Measurements from ENCODE around the gene AQP12B. TPM values are rescaled to one million over a fixed set of nuclear protein-coding genes. Genes with fewer than 3 reads are reported as not detected.

The AQP12B gene
- total and polyA plus RNA-seq, 2 of the 8 experiments (the other 6 are each of a cell fraction or from before 2014, with no cell fraction given): not detected

DNA sequence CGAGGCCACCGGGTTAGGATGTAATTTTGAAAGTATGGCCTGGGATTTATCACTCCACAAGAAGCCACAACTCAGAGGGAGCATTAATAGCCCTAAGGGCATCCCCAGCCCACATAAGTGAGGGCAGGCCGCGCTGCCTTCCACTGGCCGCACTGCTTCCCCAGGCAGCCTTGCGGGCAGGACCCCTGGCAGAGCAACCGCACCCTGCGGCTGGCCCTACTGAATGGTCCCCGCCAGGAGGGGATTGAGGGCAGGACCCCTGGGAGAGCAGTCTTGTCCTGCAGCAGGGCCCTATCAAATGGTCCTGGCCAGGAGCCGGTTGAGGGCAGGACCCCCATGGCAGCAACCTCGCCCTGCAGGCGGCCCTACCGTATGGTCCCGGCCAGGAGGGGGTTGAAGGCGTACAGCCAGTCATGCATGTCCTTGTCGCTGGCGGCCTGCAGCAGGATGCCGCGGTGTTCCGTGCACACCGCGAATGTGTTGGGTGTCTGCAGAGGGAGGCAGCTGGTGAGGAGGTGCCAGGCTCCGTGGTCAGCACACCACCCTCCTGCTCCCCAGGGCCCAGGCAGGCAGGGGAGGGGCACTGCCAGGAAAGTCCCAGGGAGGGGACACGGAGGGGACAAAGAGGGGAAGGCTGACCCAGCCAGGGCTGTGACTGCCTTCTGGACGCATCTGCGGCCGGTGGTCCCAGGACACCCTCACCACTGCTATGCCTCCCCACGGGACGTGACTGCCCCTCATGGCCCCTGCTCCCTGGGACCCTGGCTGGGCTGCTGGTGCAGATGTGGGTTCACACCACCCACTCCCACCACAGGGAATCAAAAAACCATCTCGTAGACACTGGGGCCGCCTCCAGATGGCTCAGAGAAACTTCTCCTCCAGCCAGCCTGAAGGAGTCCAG lies 35.2 kb upstream of the AQP12B start:
- no peak overlapping the region for H2AK5ac ChIP-seq (ENCODE audit: low read depth, low read length)
- TF ChIP-seq TCF12 (IDR thresholded peaks at IDR 0.05; ENCODE audit: low read depth, low read length) (no peak), CHD1 (IDR thresholded peaks at IDR 0.05; ENCODE audit: low read depth, low read length) (no peak), KDM1A (IDR thresholded peaks at IDR 0.05; ENCODE audit: borderline replicate concordance, low read length) (no peak), CREB1 (IDR thresholded peaks at IDR 0.05) (no peak), RBBP5 (IDR thresholded peaks at IDR 0.05; ENCODE audit: borderline replicate concordance, low read depth, low read length) (no peak), POLR2AphosphoS5 (IDR thresholded peaks at IDR 0.05; ENCODE audit: low read depth, low read length) (peak; percentile 38; the same call in 1 of the 2 replicates)
- H4K5ac ChIP-seq (ENCODE audit: insufficient read length, low read depth, low read length): no peak overlapping the region
- no peaks in the 10 kb centered on the region for H3K9me3 ChIP-seq (ENCODE audit: insufficient read depth in 2 of 2, low read depth in 1 of 2, low read length in 1 of 2)
- no peak overlapping the region for H3K4me2 ChIP-seq (ENCODE audit: insufficient read depth in 1 of 2, low read depth in 2 of 2, low read length in 2 of 2)
- peak overlapping the region; percentile 25; the same call in 1 of the 2 replicates for H4K8ac ChIP-seq (ENCODE audit: extremely low read depth, insufficient read depth, low read length)
- no peak overlapping the region for H2BK15ac ChIP-seq (ENCODE audit: low read length)
- H3K4me1 ChIP-seq (replicated peaks in 1 of 4; ENCODE audit: control insufficient read depth in 3 of 4, insufficient read depth in 4 of 4, low read length in 3 of 4): no peaks in the 10 kb centered on the region; a peak in 1 of 7 replicates
- H2AFZ ChIP-seq (ENCODE audit: low read length): no peak overlapping the region
- no peak overlapping the region for H3K9ac ChIP-seq (replicated peaks in 1 of 4; ENCODE audit: extremely low read depth in 1 of 4, low read depth in 3 of 4, low read length in 3 of 4)
- peaks cover 13 to 19% of the 10 kb centered on the region in 2 experiments for H4K20me1 ChIP-seq (replicated peaks in 1 of 2; ENCODE audit: control insufficient read depth in 1 of 2, insufficient read depth in 2 of 2, low read length in 2 of 2)
- no peak for FAIRE-seq
- H4K91ac ChIP-seq (replicated peaks; ENCODE audit: insufficient read length, low read length): no peak overlapping the region
- H3K4ac ChIP-seq (replicated peaks; ENCODE audit: insufficient read length, low read depth, low read length): no peak overlapping the region
- H2BK5ac ChIP-seq (ENCODE audit: low read depth, low read length): no peak overlapping the region
- ChIA-PET POLR2A (ENCODE audit: partially characterized antibody) (interaction anchor here (0.8 to 3.4 kb wide), 2 partner anchors 9 to 10 kb away, joined by 3 to 19 read pairs; no protein-coding TSS in a partner anchor), CTCF (ENCODE audit: partially characterized antibody) (interaction anchor here (0.5 to 0.6 kb wide), 2 partner anchors 45 to 118 kb away, joined by 3 to 4 read pairs; no protein-coding TSS in a partner anchor)
- H2BK20ac ChIP-seq (ENCODE audit: low read length): no peak overlapping the region
- no peak overlapping the region for H3K23ac ChIP-seq (ENCODE audit: insufficient read length)
- H3K27me3 ChIP-seq (replicated peaks in 1 of 4; ENCODE audit: control insufficient read depth in 3 of 4, extremely low read depth in 1 of 4, insufficient read depth in 3 of 4, low read length in 3 of 4): no peaks in the 10 kb centered on the region
- H2BK12ac ChIP-seq (ENCODE audit: low read depth, low read length): no peak overlapping the region
- peaks cover 17 to 69% (median 43%) of the 10 kb centered on the region in 4 experiments for H3K36me3 ChIP-seq (ENCODE audit: control insufficient read depth in 2 of 4, insufficient read depth in 4 of 4, low read length in 3 of 4)
- 98% methylated on average over 22 of the region's 31 CpGs; no CpG with 5 or more reads in 1 of the 2 experiments for WGBS, 2 experiments (ENCODE audit: extremely low coverage in 1 of 2, insufficient coverage in 1 of 2, insufficient read length in 1 of 2, insufficient replicate concordance in 2 of 2, low coverage in 1 of 2, low lambda C conversion rate in 2 of 2, missing lambda C conversion rate in 1 of 2)
- H3K27ac ChIP-seq (ENCODE audit: low read depth, low read length): no peak overlapping the region
- no peak overlapping the region for H3K14ac ChIP-seq (ENCODE audit: insufficient read length)
- no peaks in the 10 kb centered on the region for H3K79me2 ChIP-seq (ENCODE audit: control insufficient read depth in 1 of 2, insufficient read depth in 2 of 2, low read length in 2 of 2)
- DNase-seq (ENCODE audit: low read depth in 1 of 2, low spot score in 2 of 2): no peak
- no peak overlapping the region for H3K4me3 ChIP-seq (ENCODE audit: extremely low read depth in 1 of 4, insufficient read depth in 2 of 4, low read depth in 3 of 4, low read length in 4 of 4)
- H3K23me2 ChIP-seq (ENCODE audit: low read depth, low read length): no peaks in the 10 kb centered on the region
- H3K18ac ChIP-seq (ENCODE audit: extremely low read depth, low read length): no peak overlapping the region
- no peak overlapping the region for H2BK120ac ChIP-seq (replicated peaks; ENCODE audit: low read depth, low read length)
- peaks cover 2% of the 10 kb centered on the region for H3K79me1 ChIP-seq (ENCODE audit: low read depth, low read length)
- H3K56ac ChIP-seq (replicated peaks; ENCODE audit: insufficient read length, low read depth, low read length): no peak overlapping the region
